SIG-M5 treated with dmso at 0.1 percent for 504 hours (cell line): Measurements from ENCODE around the gene CACNA1A.
"Not testable (repeated sequence)": the region's sequence is repeated elsewhere in the genome, so short reads cannot be mapped to it uniquely, and the experiment has no call there.

Experiments
- DNase-seq: peaks from one replicate; lab custom pipeline; 2025; ENCODE audit not compliant: unreplicated experiment; lab: John Stamatoyannopoulos, UW

Gene CACNA1A

GRCh38 chr19:13506471-13506820 is at the start of gene CACNA1A:
Gene CACNA1A, minus strand, starts transcription at chr19:13506479. Its CDS starts 255 bp downstream, at chr19:13506224.
- no peak for DNase-seq

DNA sequence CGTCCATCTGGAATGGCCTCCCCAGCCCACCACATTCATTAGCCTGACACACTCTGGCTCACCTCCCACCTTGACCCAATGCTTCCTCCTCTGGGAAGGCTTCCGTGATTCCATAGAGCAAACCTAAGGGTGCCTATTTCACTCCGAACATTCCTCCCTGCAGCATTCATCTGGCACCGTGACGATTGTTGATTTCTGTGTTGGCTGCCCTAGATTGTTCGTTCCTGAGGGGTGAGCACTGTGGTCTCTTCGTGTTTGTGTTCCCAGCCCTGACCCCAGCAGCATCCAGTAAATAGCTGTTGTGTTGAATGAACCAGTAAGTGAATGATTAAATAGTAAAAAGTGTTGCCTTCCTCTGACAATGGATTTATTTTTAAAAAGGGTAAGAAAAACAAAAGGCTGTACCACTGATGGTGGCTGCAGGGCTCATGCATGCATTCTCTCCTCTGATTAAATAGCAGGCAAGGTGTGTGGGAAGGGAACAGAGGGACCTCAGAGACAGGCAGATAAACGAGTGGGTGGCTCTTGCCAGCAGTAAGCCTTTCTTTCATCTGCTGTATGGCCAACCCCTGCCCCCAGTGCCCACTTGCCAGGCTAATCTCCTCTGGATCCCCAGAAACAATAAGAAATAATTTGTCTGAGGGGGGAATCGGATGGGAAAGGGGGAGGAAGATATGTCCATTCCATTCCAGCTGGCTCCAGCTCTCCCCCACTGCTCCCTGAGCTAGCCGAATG is 48.4 kb upstream of the CACNA1A start:
- DNase-seq: no peak

GRCh38 chr19:13553880-13554400 is 47.7 kb upstream of the CACNA1A start:
- DNase-seq: no peak

DNA sequence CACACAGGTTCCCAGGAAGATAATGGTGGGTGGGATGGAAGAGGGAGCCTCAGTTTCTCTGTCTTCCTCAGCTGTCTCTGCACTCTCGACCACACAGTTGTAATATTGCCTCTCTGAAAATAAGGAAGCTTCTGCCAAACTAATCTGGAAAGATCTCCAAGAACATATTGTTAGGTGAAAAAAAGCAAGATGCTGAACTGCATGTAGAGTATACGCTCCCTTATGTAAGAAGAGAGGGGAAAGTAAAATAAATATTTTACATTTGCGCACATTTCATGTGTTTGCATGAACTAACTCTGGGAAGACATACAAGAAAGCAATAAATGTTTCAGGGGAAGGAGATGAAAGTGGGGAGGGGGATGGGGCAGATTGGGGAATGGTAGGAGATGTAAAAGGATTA is 41.9 kb upstream of the CACNA1A start:
- no peak for DNase-seq

DNA sequence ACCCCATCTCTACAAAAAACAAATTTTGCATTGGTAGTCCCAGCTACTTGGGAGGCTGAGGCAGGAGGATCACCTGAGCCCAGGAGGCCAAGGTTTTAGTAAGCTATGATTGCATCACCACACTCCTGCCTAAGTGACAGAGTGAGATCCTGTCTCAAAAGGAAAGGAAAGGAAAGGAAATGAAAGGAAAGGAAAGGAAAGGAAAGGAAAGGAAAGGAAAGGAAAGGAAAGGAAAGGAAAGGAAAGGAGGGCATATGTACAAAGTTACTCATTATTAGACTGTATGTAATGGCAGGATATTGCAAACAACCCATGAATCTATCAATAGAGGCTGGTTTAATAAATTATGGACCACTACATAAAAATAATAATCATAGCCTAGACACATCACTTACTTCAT is 40.8 kb upstream of the CACNA1A start:
- DNase-seq: no peak

- no peak for DNase-seq
Measured at GRCh38 chr19:13544423-13544822, 38.1 kb upstream of the CACNA1A start.

DNA sequence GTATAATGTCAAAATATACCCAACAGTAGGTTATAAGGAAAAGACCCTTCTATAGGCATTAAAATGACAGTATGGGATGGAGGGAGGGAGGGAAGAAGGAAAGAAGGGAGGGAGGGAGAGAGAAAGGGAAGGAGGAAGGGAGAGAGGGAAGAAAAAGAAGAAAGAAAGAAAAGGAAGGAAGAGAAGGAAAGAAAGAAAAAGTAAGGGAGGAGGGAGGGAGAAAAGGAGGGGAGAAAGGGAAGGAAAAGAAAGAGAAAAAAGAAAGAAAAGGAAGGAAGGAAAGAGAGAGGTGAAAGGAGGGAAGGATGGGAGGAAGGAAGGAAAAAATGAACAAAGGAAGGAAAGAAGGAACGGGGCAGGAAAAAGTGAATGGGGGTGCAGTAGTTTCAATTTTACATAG is 35.3 kb upstream of the CACNA1A start:
- no peak for DNase-seq

DNA sequence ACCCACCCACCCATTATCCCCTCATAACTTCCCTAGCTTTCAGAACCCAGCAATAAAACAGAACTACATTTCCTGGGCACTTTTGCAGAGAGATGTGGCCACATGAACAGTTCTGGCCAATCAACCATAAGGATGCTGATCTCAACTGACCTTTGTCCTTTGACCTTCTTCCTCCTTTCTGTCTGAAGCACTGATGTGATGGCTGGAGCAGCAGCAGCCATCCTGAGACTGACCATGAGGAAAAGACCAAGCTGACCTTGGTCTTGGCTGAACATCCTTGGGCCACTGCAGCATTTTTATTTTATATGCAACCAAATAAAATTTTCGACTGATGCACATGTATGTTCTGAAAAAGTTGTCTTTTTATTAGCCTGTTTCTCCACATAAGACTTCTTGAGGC is 33.1 kb upstream of the CACNA1A start:
- no peak for DNase-seq

- no peak for DNase-seq
Measured at GRCh38 chr19:13538601-13539253, 32.4 kb upstream of the CACNA1A start.

DNA sequence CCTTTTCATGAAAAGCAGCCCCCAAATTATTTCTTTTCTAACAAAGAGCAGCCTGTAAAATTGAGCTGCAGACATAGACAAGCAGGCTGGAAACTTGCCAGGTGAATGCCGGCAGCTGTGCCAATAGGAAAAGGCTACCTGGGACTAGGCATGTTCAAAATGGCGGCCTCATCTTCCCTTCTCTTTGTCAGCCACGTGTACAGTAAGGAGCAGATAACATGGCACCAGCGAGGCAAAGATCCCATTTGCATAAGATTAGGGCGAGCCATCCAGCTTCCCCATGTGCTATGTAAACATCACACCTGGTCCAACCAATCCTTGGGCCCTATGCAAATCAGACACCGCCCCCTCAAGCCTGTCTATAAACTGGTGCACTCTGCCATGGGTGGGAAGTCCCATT is 31.2 kb upstream of the CACNA1A start:
- DNase-seq: no peak

- DNase-seq: no peak
Measured at GRCh38 chr19:13530720-13531119, 24.4 kb upstream of the CACNA1A start.

GRCh38 chr19:13529721-13530120 is 23.4 kb upstream of the CACNA1A start:
- not testable (repeated sequence) for DNase-seq

DNA sequence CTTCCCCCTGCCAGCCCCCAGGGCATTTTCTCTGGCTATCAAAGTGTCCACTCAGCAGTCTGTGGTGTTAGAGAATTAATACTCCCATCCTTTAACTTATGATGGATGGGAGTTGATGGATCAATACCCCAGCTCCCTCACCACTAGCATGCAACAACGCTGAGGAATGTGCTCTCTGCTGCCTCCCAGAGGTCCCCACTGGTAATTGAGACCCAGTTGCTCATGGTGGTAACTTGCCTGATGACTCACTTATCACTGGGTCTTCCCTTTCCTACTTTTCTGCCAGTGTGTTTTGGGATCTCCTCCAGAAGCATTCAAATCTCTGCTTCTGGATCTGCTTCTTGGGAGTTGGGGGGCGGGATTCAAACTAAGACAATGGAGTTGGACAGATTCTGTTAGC is 20.3 kb upstream of the CACNA1A start:
- no peak for DNase-seq

GRCh38 chr19:13521066-13521465 is 14.8 kb upstream of the CACNA1A start:
- no peak for DNase-seq

DNA sequence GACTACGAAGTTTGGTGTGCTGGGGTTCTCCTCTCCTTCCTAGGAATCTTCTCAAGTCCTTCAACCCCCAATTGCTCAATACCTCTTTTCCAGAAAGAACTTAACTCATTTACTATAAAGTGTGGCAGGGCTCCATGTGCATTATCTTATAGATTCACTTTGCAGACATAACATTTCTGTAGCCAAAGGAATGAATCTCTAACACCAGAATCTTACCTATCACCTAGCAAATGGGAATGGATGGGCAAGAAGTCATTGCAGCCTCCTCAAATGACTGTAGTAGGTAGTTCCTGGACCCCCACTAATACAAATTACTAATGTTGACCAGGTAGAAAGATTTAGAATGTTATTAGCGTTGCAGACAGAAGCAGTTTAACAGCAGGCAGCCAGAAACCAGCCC is 5.7 kb upstream of the CACNA1A start:
- no peak for DNase-seq

- DNase-seq: no peak
Measured at GRCh38 chr19:13507053-13507611, 853 bp upstream of the CACNA1A start.

- no peak for DNase-seq
Measured at GRCh38 chr19:13505761-13506470, 363 bp downstream of the CACNA1A start.

GRCh38 chr19:13505164-13505695 is 1.0 kb downstream of the CACNA1A start:
- no peak for DNase-seq

GRCh38 chr19:13503570-13504235 is 2.6 kb downstream of the CACNA1A start:
- DNase-seq: no peak

DNA sequence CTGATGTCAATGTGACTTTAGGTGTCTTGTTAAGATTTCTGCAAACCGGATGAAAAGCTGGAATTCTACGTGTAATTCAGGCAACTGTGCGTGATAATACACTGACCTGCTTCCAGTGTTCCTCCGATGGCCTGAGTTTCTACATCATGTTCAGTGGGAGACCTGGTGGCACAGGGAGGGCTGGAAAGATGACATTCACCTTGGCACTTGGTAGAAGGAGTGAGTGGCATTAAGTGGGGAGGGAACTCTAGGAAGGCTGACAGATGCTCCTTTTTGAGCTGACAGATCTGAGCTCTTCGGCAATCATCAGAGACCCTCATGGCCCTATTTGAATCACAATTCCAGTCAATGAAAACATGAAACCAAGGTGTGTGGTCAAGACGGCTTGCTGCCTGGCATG is 4.0 kb downstream of the CACNA1A start:
- DNase-seq: no peak

- no peak for DNase-seq
Measured at GRCh38 chr19:13499692-13500091, 6.6 kb downstream of the CACNA1A start.
